ENCODE data around the gene CACNA2D4. TPM values are rescaled to one million over a fixed set of nuclear protein-coding genes. Genes with fewer than 3 reads are reported as not detected.

Gene CACNA2D4
- total RNA-seq, 1 experiment from 2014 or later, result 0.74 TPM

GRCh38 chr12:1845427-1845826, 73.0 kb downstream of the CACNA2D4 start:
- no peak for DNase-seq (ENCODE audit: low read depth)

- no peak for DNase-seq (ENCODE audit: low read depth)
These were observed 73.6 kb downstream of the CACNA2D4 start for GRCh38 chr12:1844661-1845409.

GRCh38 chr12:1844223-1844622, 74.2 kb downstream of the CACNA2D4 start:
- no peak for DNase-seq (ENCODE audit: low read depth)

- no peak for DNase-seq (ENCODE audit: low read depth)
These were observed 74.8 kb downstream of the CACNA2D4 start for GRCh38 chr12:1843641-1844005.

GRCh38 chr12:1842905-1843640, 75.4 kb downstream of the CACNA2D4 start:
- DNase-seq (ENCODE audit: low read depth), result no peak

- no peak for DNase-seq (ENCODE audit: low read depth)
These were observed 76.1 kb downstream of the CACNA2D4 start for GRCh38 chr12:1842183-1842904.

- no peak for DNase-seq (ENCODE audit: low read depth)
These were observed 76.8 kb downstream of the CACNA2D4 start for GRCh38 chr12:1841586-1842182.

- DNase-seq (ENCODE audit: low read depth), result no peak
These were observed 77.4 kb downstream of the CACNA2D4 start for GRCh38 chr12:1840981-1841425.

- DNase-seq (ENCODE audit: low read depth), result no peak
These were observed 78.2 kb downstream of the CACNA2D4 start for GRCh38 chr12:1839956-1840951.

- DNase-seq (ENCODE audit: low read depth), result no peak
These were observed 79.0 kb downstream of the CACNA2D4 start for GRCh38 chr12:1839464-1839863.

GRCh38 chr12:1838994-1839365, 79.5 kb downstream of the CACNA2D4 start:
- DNase-seq (ENCODE audit: low read depth), result no peak

GRCh38 chr12:1838205-1838993, 80.1 kb downstream of the CACNA2D4 start:
- DNase-seq (ENCODE audit: low read depth), result no peak

GRCh38 chr12:1837541-1838204, 80.8 kb downstream of the CACNA2D4 start:
- DNase-seq (ENCODE audit: low read depth), result no peak

GRCh38 chr12:1836854-1837421, 81.5 kb downstream of the CACNA2D4 start:
- DNase-seq (ENCODE audit: low read depth), result peak; percentile 49

- no peak for DNase-seq (ENCODE audit: low read depth)
These were observed 82.1 kb downstream of the CACNA2D4 start for GRCh38 chr12:1836241-1836803.

- no peak for DNase-seq (ENCODE audit: low read depth)
These were observed 83.0 kb downstream of the CACNA2D4 start for GRCh38 chr12:1835211-1836131.

GRCh38 chr12:1834186-1834925, 84.1 kb downstream of the CACNA2D4 start:
- DNase-seq (ENCODE audit: low read depth), result no peak
